Endodermal cell (in vitro differentiated cells): Measurements from ENCODE around the gene SMIM28. TPM values are rescaled to one million over a fixed set of nuclear protein-coding genes. Genes with fewer than 3 reads are reported as not detected.

ENCODE experiments used
- DNase-seq: peaks from one replicate; pipeline ENCODE4 v3.0.0-alpha.2; 2017
- H3K27ac ChIP-seq: 2 replicates; pipeline ENCODE4 v1.5.1; 2013; ENCODE audit warnings: mild to moderate bottlenecking, low read depth, low read length, moderate library complexity
- H3K27me3 ChIP-seq: 2 replicates; pipeline ENCODE4 v1.6.1; 2013; ENCODE audit warnings: mild to moderate bottlenecking, low read length, moderate library complexity; ENCODE audit not compliant: insufficient read depth, control insufficient read depth, poor library complexity, severe bottlenecking
- H3K36me3 ChIP-seq: 2 replicates; pipeline ENCODE4 v1.7.0; 2013; ENCODE audit warnings: mild to moderate bottlenecking, low read length, moderate library complexity; ENCODE audit not compliant: control insufficient read depth, insufficient read depth
- H3K4me1 ChIP-seq: one replicate; pipeline ENCODE4 v1.7.0; 2013; ENCODE audit warnings: low read length; ENCODE audit not compliant: control insufficient read depth, insufficient read depth
- H3K4me3 ChIP-seq: 2 replicates; pipeline ENCODE4 v1.5.1; 2013; ENCODE audit warnings: mild to moderate bottlenecking, low read length, moderate library complexity
- H3K9ac ChIP-seq: 2 replicates; pipeline ENCODE4 v1.6.1; 2013; ENCODE audit warnings: mild to moderate bottlenecking, low read length, moderate library complexity; ENCODE audit not compliant: poor library complexity, severe bottlenecking; ENCODE audit errors: extremely low read depth
- H3K9me3 ChIP-seq: 2 replicates; pipeline ENCODE4 v1.6.1; 2013; ENCODE audit warnings: mild to moderate bottlenecking, low read length, moderate library complexity; ENCODE audit not compliant: control insufficient read depth
- H3K27ac Mint-ChIP-seq: 2 replicates; pipeline ENCODE4 v1.8.0; 2020; ENCODE audit warnings: mixed read lengths
- H3K27me3 Mint-ChIP-seq: 2 replicates; pipeline ENCODE4 v1.8.0; 2021; ENCODE audit warnings: mild to moderate bottlenecking, mixed read lengths; ENCODE audit not compliant: insufficient read depth
- H3K36me3 Mint-ChIP-seq: 2 replicates; pipeline ENCODE4 v1.8.0; 2020; ENCODE audit warnings: low read depth, mixed read lengths
- H3K4me1 Mint-ChIP-seq: 2 replicates; pipeline ENCODE4 v1.8.0; 2020; ENCODE audit warnings: mixed read lengths
- H3K4me3 Mint-ChIP-seq: 2 replicates; pipeline ENCODE4 v1.8.0; 2020; ENCODE audit warnings: mild to moderate bottlenecking, moderate library complexity, mixed read lengths
- H3K9me3 Mint-ChIP-seq: 2 replicates; pipeline ENCODE4 v1.8.0; 2020; ENCODE audit warnings: mild to moderate bottlenecking, mixed read lengths
- WGBS, 2 experiments: methylation state at CpG; one replicate each; pipeline versions ENCODE4 v1.1.5 to v1.1.7; 2013; ENCODE audit warnings: missing lambda C conversion rate in 2 of 2, mixed read lengths in 1 of 2; ENCODE audit not compliant: insufficient coverage in 1 of 2, insufficient read length in 1 of 2; 5-methylcytosine and 5-hydroxymethylcytosine counted together
- total RNA-seq, 2 donors: library from RNA; stranded (reverse); fragmentation: NEBNext Ultra II Directional in 1 of 2; extraction: Animal tissue kit (Norgen Biotek cat#: 25700) in 1 of 2; gene quantifications; 2 replicates in 1 of 2; 3 replicates in 1 of 2; pipeline ENCODE4 v1.2.1, GENCODE V29; 2021
- TF ChIP-seq, protein P1 (sequence below): fragments of 200-600 bp; sonication (generic); conservative IDR thresholded peaks from 2 replicates; pipeline ENCODE4 v1.5.0; 2021; ENCODE audit warnings: antibody characterized with exemption, mild to moderate bottlenecking

SMIM28 gene
- total RNA-seq, 2 donors from 2014 or later = 0.33 TPM; not detected in 1

DNA sequence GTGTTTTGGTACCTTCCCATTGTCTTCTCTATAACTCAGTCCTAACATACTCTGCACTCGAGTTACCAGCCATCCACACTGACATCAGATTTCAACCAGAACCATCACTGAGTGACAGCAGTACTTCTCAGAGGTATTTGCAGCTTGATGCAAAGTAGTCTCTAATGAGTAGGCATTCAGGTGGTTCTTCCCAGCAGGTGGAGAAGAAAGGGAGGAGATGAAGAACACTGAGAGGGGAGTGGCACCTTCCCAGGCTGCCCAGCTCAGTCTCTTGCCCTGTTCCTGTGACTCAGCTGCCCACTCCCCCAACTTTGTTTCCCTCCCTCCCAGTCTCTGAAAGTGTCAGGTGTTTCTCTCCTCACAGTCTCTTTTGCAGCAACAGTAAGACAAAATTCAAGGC, 38.7 kb upstream of the SMIM28 start:
- H3K4me1 Mint-ChIP-seq = peaks cover 13% of the 10 kb centered on the region
- H3K27me3 Mint-ChIP-seq = no peaks in the 10 kb centered on the region
- no peak overlapping the region for H3K27ac Mint-ChIP-seq
- H3K36me3 Mint-ChIP-seq = peaks cover 17% of the 10 kb centered on the region
- Histone ChIP-seq H3K9me3 (no peaks in the 10 kb centered on the region), H3K9ac (no peak overlapping the region), H3K4me1 (no peaks in the 10 kb centered on the region), H3K27me3 (no peaks in the 10 kb centered on the region), H3K36me3 (peaks cover 15% of the 10 kb centered on the region), H3K4me3 (no peak overlapping the region), H3K27ac (no peak overlapping the region)
- no peaks in the 10 kb centered on the region for H3K9me3 Mint-ChIP-seq
- H3K4me3 Mint-ChIP-seq = no peak overlapping the region
- TF ChIP-seq, protein P1, sequence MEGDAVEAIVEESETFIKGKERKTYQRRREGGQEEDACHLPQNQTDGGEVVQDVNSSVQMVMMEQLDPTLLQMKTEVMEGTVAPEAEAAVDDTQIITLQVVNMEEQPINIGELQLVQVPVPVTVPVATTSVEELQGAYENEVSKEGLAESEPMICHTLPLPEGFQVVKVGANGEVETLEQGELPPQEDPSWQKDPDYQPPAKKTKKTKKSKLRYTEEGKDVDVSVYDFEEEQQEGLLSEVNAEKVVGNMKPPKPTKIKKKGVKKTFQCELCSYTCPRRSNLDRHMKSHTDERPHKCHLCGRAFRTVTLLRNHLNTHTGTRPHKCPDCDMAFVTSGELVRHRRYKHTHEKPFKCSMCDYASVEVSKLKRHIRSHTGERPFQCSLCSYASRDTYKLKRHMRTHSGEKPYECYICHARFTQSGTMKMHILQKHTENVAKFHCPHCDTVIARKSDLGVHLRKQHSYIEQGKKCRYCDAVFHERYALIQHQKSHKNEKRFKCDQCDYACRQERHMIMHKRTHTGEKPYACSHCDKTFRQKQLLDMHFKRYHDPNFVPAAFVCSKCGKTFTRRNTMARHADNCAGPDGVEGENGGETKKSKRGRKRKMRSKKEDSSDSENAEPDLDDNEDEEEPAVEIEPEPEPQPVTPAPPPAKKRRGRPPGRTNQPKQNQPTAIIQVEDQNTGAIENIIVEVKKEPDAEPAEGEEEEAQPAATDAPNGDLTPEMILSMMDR = no peak
- 60 to 83% methylated on average over 1 of the region's 1 CpG for WGBS, 2 experiments
- peak; percentile 75 for DNase-seq

DNA sequence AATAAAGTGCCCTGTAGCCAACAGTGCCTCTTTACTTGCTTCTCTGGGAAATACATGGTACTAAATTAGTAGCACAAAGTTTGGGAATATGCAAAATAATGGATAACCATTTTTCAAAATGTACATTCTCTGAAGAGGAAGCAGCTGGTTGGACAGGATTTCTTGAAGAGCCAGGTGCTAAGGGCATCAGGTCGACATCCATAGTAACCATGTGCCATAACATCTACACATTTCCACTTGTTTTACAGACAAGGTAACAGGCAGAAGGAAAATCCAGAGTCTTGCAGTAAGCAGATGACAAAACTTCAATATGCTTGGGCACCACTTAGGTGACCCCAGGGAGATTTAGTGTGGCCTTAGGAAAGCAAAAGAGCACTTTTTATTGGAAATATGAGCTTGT, 36.5 kb upstream of the SMIM28 start:
- Mint-ChIP-seq H3K27me3 (no peaks in the 10 kb centered on the region), H3K36me3 (peaks cover 7% of the 10 kb centered on the region)

DNA sequence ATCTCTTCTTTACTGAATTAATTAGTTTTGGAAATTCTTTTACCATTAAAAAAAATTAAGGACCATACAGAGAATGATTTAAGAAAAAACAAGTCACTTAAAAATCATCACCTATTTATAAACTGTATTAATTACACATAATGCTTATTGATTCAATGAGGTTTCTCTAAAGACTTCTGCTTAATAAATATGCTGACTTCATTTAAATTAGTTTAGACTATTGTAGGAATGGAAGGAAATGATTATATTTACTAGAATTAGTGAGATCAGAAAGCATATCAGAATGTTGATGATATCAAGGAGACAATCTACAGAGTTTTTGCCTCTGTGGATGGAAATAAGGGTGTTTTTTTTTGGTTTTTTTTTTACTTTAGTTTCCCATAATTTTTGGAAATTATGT, 34.6 kb upstream of the SMIM28 start:
- Mint-ChIP-seq H3K4me3 (no peak overlapping the region), H3K27me3 (no peaks in the 10 kb centered on the region), H3K36me3 (no peaks in the 10 kb centered on the region), H3K27ac (no peak overlapping the region), H3K4me1 (peaks cover 12% of the 10 kb centered on the region), H3K9me3 (no peaks in the 10 kb centered on the region)
- Histone ChIP-seq H3K27me3 (no peaks in the 10 kb centered on the region), H3K36me3 (no peaks in the 10 kb centered on the region), H3K9ac (no peak overlapping the region), H3K4me3 (no peak overlapping the region), H3K9me3 (no peaks in the 10 kb centered on the region), H3K4me1 (no peaks in the 10 kb centered on the region), H3K27ac (no peak overlapping the region)
- TF ChIP-seq, protein P1 = no peak
- DNase-seq = no peak

More for the DNA sequence above, 36.5 kb upstream of the SMIM28 start:
- no peaks in the 10 kb centered on the region for H3K9me3 Mint-ChIP-seq
- H3K9ac ChIP-seq = no peak overlapping the region
- H3K27ac ChIP-seq = no peak overlapping the region
- no peak overlapping the region for H3K4me3 ChIP-seq
- H3K4me1 ChIP-seq = no peaks in the 10 kb centered on the region
- no peaks in the 10 kb centered on the region for H3K9me3 ChIP-seq
- no peaks in the 10 kb centered on the region for H3K27me3 ChIP-seq
- H3K4me1 Mint-ChIP-seq = peaks cover 13% of the 10 kb centered on the region
- no peak overlapping the region for H3K27ac Mint-ChIP-seq
- 95 to 100% methylated on average over 1 of the region's 1 CpG for WGBS, 2 experiments
- no peak overlapping the region for H3K4me3 Mint-ChIP-seq
- TF ChIP-seq, protein P1 = no peak
- DNase-seq = no peak
- peaks cover 12% of the 10 kb centered on the region for H3K36me3 ChIP-seq
